Hepatocyte (in vitro differentiated cells): Measurements from ENCODE around the gene FBXL7. TPM values are rescaled to one million over a fixed set of nuclear protein-coding genes. Genes with fewer than 3 reads are reported as not detected.

Experiments
- DNase-seq: peaks from one replicate; pipeline ENCODE4 v3.0.0-alpha.2; 2016; ENCODE audit warnings: low spot score
- H2AFZ ChIP-seq: fragments of 200-600 bp; sonication (generic); 2 replicates; pipeline ENCODE4 v1.6.0; 2016; ENCODE audit warnings: antibody characterized with exemption, mild to moderate bottlenecking
- H3K27ac ChIP-seq: fragments of 200-600 bp; sonication (generic); 2 replicates; pipeline ENCODE4 v1.5.1; 2016; ENCODE audit warnings: mild to moderate bottlenecking
- H3K27me3 ChIP-seq: fragments of 200-600 bp; sonication (generic); 2 replicates; pipeline ENCODE4 v1.6.1; 2016
- H3K36me3 ChIP-seq: fragments of 200-600 bp; sonication (generic); replicated peaks from 2 replicates; pipeline ENCODE4 v1.5.1; 2016; ENCODE audit warnings: low read depth; ENCODE audit not compliant: insufficient read depth
- H3K4me1 ChIP-seq: fragments of 200-600 bp; sonication (generic); 2 replicates; pipeline ENCODE4 v1.5.1; 2016; ENCODE audit warnings: mild to moderate bottlenecking, moderate library complexity; ENCODE audit not compliant: insufficient read depth
- H3K4me2 ChIP-seq: fragments of 200-600 bp; sonication (generic); 2 replicates; pipeline ENCODE4 v1.6.0; 2016
- H3K4me3 ChIP-seq: fragments of 200-600 bp; sonication (generic); 2 replicates; pipeline ENCODE4 v1.5.1; 2016; ENCODE audit warnings: mild to moderate bottlenecking
- H3K79me2 ChIP-seq: fragments of 200-600 bp; sonication (generic); 2 replicates; pipeline ENCODE4 v1.6.0; 2017; ENCODE audit warnings: mild to moderate bottlenecking
- H3K9me2 ChIP-seq: fragments of 200-600 bp; sonication (generic); replicated peaks from 2 replicates; pipeline ENCODE4 v1.6.0; 2017; ENCODE audit warnings: mild to moderate bottlenecking; ENCODE audit not compliant: insufficient read depth
- H3K9me3 ChIP-seq: fragments of 200-600 bp; sonication (generic); 2 replicates; pipeline ENCODE4 v1.5.1; 2016; ENCODE audit warnings: low read depth, mild to moderate bottlenecking
- H4K20me1 ChIP-seq: fragments of 200-600 bp; sonication (generic); 2 replicates; pipeline ENCODE4 v1.6.0; 2016; ENCODE audit warnings: mild to moderate bottlenecking; ENCODE audit not compliant: insufficient read depth, poor library complexity, severe bottlenecking
- EZH2 ChIP-seq: fragments of 200-600 bp; sonication (generic); IDR thresholded peaks from 2 replicates; pipeline ENCODE4 v1.6.1; 2016; ENCODE audit warnings: antibody characterized with exemption, mild to moderate bottlenecking, borderline replicate concordance
- EZH2phosphoT487 ChIP-seq: fragments of 200-600 bp; sonication (generic); IDR thresholded peaks from one replicate; pipeline ENCODE4 v1.6.1; 2018; ENCODE audit warnings: antibody characterized with exemption, mild to moderate bottlenecking, low read depth, moderate library complexity; ENCODE audit not compliant: unreplicated experiment, severe bottlenecking
- WGBS: methylation state at CpG from one replicate; pipeline ENCODE4 v1.1.6; 2016; ENCODE audit warnings: low lambda C conversion rate; ENCODE audit errors: missing lambda C conversion rate; 5-methylcytosine and 5-hydroxymethylcytosine counted together
- polyA plus RNA-seq: library from polyadenylated mRNA; unstranded; fragments of >200 nt; fragmentation: Nextera tagmentation; extraction: Ambion mirVana; gene quantifications from 2 replicates; pipeline ENCODE4 v1.2.1, GENCODE V29; 2016
- total RNA-seq: library from RNA; depleted of rRNA; stranded (reverse); fragments of >200 nt; gene quantifications from 2 replicates; pipeline ENCODE4 v1.2.3, GENCODE V29; 2014
- TF ChIP-seq, protein P1 (sequence below): fragments of 200-600 bp; sonication (generic); IDR thresholded peaks from 2 replicates; pipeline ENCODE4 v1.5.1; 2016; ENCODE audit warnings: antibody characterized with exemption, mild to moderate bottlenecking; ENCODE audit not compliant: poor library complexity

The FBXL7 gene
- total and polyA plus RNA-seq, 2 experiments from 2014 or later = 8.4 to 10.3 TPM

DNA sequence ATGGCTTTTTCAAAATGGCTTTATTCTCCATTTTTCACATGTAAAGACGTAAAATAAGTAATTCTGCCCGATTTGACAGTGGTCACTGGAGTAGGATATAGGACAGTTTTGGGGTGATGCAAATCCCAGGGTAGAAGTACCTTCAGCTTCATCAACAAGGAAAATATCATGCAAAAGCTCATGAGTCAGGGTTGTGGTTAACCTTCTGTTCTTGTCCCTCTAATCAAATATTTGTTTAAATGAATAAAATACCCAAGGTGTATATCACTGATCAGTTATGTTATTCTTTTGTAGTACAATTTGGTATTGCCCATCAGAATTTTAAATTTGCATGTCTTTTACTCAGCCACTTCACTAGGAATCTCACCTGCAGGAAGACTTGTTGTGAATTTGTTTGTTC, 40.0 kb downstream of the FBXL7 start:
- no peaks in the 10 kb centered on the region for H3K4me1 ChIP-seq
- H2AFZ ChIP-seq = no peak overlapping the region
- H3K9me3 ChIP-seq = no peaks in the 10 kb centered on the region
- H4K20me1 ChIP-seq = no peaks in the 10 kb centered on the region
- TF ChIP-seq EZH2phosphoT487 (no peak), EZH2 (no peak)
- TF ChIP-seq, protein P1, sequence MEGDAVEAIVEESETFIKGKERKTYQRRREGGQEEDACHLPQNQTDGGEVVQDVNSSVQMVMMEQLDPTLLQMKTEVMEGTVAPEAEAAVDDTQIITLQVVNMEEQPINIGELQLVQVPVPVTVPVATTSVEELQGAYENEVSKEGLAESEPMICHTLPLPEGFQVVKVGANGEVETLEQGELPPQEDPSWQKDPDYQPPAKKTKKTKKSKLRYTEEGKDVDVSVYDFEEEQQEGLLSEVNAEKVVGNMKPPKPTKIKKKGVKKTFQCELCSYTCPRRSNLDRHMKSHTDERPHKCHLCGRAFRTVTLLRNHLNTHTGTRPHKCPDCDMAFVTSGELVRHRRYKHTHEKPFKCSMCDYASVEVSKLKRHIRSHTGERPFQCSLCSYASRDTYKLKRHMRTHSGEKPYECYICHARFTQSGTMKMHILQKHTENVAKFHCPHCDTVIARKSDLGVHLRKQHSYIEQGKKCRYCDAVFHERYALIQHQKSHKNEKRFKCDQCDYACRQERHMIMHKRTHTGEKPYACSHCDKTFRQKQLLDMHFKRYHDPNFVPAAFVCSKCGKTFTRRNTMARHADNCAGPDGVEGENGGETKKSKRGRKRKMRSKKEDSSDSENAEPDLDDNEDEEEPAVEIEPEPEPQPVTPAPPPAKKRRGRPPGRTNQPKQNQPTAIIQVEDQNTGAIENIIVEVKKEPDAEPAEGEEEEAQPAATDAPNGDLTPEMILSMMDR = no peak
- no peak overlapping the region for H3K4me3 ChIP-seq
- no peak overlapping the region for H3K4me2 ChIP-seq
- H3K27me3 ChIP-seq = no peaks in the 10 kb centered on the region
- H3K36me3 ChIP-seq = no peaks in the 10 kb centered on the region
- 86% methylated on average over 2 of the region's 2 CpGs for whole genome bisulfite sequencing
- no peak for DNase-seq
- H3K9me2 ChIP-seq = no peaks in the 10 kb centered on the region
- peaks cover 30% of the 10 kb centered on the region for H3K79me2 ChIP-seq
- no peak overlapping the region for H3K27ac ChIP-seq

DNA sequence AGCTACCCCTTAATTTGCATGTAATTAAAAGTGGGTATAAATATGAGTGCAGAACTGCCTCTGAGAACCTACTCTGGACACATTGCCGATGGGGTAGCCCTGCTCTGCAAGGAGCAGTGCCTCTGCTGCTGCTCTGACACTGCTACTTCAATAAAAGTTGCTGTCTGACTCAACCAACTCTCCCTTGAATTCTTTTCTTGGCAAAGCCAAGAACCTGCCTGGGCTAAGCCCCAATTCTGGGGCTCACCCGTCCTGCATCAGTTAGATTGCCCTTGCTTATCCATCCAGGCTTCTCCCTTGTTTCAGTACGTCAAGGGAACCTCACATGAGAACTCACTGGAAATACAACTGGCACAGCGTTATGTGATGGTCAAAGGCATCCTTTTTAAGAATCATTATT, 44.1 kb downstream of the FBXL7 start:
- no peak for TF ChIP-seq EZH2
- TF ChIP-seq, protein P1 = no peak
- no peak for TF ChIP-seq EZH2phosphoT487
- Histone ChIP-seq H3K27me3 (no peaks in the 10 kb centered on the region), H3K4me3 (no peak overlapping the region), H3K4me1 (no peaks in the 10 kb centered on the region), H3K36me3 (no peaks in the 10 kb centered on the region), H3K27ac (no peak overlapping the region), H3K9me2 (no peaks in the 10 kb centered on the region), H3K79me2 (peaks cover 8% of the 10 kb centered on the region), H3K9me3 (no peaks in the 10 kb centered on the region), H2AFZ (no peak overlapping the region), H4K20me1 (no peaks in the 10 kb centered on the region), H3K4me2 (no peak overlapping the region)
- no peak for DNase-seq
- 91% methylated on average over 4 of the region's 4 CpGs for WGBS

DNA sequence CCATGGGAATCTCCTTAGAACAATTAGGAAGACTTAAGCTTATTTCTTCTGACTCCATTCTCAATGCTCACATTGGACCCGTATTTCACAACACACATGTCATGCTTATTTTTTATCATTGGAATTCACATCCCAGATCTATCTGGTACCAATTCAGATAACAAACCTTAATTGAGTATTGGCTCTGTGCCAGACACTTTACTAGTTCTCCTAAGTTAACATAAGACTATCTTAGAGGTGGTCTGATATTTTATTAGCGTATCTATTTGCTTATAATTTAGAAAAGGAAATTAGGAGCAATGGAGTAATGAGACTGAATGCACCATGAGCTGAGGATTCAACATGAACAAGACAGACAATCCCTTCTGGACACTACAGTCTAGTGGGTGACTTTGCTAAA, 45.1 kb downstream of the FBXL7 start:
- H3K27ac ChIP-seq = no peak overlapping the region
- H2AFZ ChIP-seq = no peak overlapping the region
- no peaks in the 10 kb centered on the region for H3K4me1 ChIP-seq
- H3K4me3 ChIP-seq = no peak overlapping the region
- no peak for DNase-seq
- no peaks in the 10 kb centered on the region for H3K9me3 ChIP-seq
- H3K36me3 ChIP-seq = no peaks in the 10 kb centered on the region
- TF ChIP-seq EZH2 = no peak
- TF ChIP-seq EZH2phosphoT487 = no peak
- TF ChIP-seq, protein P1 = no peak
- peaks cover 8% of the 10 kb centered on the region for H3K79me2 ChIP-seq
- H4K20me1 ChIP-seq = no peaks in the 10 kb centered on the region
- no peaks in the 10 kb centered on the region for H3K27me3 ChIP-seq
- no peak overlapping the region for H3K4me2 ChIP-seq
- WGBS = 66% methylated on average over 2 of the region's 2 CpGs
- H3K9me2 ChIP-seq = no peaks in the 10 kb centered on the region
